Fibroblast of pulmonary artery (primary cell): Measurements from ENCODE around the gene CACNA2D3.

Experiments used
- DNase-seq: peaks from one replicate; pipeline ENCODE4 v3.0.0-alpha.2; 2010; ENCODE audit warnings: low read depth
- H3K4me3 ChIP-seq: replicated peaks from 2 replicates; pipeline ENCODE4 v1.5.1; 2011; ENCODE audit warnings: low read depth, mild to moderate bottlenecking, control low read depth, low read length, moderate library complexity
- TF ChIP-seq, protein P1 (sequence below): IDR thresholded peaks from 2 replicates; pipeline ENCODE4 v1.5.1; 2011; ENCODE audit warnings: mild to moderate bottlenecking, control low read depth, low read length, inconsistent platforms; ENCODE audit errors: missing control alignments

CACNA2D3 gene

DNA sequence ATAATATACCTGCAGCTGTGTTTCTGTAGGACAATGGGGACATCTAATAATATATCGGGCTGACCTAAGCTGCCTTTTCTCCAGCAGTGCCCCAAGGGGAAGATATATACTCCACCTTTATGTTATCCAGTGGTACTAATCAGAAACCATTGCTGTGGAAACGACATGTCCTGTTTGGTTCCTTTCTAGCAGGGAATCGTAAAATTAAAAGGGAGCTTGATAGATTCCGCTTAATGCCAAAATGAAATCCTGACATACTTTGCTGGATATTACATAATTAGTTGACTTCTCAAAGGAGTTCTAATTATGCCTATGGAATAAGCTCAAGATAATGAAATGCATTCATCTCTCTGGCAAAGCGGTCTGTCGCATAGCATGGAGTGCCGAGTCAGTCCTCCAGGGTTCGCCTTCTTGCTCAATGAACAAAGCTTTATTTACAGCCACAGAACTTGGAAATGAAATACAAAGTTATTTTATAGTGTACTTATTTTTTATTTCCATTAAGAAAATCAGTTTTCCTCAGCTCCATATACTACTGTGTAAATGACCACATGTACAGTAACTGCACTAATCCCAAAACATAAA lies 542.8 kb downstream of the CACNA2D3 start:
- no peak overlapping the region for H3K4me3 ChIP-seq
- TF ChIP-seq, protein P1, sequence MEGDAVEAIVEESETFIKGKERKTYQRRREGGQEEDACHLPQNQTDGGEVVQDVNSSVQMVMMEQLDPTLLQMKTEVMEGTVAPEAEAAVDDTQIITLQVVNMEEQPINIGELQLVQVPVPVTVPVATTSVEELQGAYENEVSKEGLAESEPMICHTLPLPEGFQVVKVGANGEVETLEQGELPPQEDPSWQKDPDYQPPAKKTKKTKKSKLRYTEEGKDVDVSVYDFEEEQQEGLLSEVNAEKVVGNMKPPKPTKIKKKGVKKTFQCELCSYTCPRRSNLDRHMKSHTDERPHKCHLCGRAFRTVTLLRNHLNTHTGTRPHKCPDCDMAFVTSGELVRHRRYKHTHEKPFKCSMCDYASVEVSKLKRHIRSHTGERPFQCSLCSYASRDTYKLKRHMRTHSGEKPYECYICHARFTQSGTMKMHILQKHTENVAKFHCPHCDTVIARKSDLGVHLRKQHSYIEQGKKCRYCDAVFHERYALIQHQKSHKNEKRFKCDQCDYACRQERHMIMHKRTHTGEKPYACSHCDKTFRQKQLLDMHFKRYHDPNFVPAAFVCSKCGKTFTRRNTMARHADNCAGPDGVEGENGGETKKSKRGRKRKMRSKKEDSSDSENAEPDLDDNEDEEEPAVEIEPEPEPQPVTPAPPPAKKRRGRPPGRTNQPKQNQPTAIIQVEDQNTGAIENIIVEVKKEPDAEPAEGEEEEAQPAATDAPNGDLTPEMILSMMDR: no peak

DNA sequence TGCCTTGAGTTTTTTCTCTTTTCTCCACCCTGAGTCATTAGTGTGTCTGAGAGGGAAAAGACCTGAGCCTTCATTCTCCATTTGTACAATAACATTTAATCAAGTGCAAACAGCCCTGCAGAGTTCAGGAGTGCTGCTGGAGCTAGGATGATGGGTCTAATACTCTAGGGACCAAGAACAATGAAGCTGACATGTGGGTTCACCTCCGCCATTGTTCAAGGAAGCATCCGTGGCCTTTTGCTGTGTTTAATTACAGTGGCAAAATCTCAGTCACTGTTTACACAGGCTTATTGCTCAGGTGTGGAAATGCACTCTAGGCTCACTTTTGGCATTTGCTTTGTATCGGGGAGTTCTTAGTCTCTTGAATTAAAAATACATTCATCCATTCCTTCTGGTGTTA lies 545.9 kb downstream of the CACNA2D3 start:
- TF ChIP-seq, protein P1: no peak
- no peak for DNase-seq
- no peak overlapping the region for H3K4me3 ChIP-seq

More for the DNA sequence above, 542.8 kb downstream of the CACNA2D3 start:
- DNase-seq: no peak

DNA sequence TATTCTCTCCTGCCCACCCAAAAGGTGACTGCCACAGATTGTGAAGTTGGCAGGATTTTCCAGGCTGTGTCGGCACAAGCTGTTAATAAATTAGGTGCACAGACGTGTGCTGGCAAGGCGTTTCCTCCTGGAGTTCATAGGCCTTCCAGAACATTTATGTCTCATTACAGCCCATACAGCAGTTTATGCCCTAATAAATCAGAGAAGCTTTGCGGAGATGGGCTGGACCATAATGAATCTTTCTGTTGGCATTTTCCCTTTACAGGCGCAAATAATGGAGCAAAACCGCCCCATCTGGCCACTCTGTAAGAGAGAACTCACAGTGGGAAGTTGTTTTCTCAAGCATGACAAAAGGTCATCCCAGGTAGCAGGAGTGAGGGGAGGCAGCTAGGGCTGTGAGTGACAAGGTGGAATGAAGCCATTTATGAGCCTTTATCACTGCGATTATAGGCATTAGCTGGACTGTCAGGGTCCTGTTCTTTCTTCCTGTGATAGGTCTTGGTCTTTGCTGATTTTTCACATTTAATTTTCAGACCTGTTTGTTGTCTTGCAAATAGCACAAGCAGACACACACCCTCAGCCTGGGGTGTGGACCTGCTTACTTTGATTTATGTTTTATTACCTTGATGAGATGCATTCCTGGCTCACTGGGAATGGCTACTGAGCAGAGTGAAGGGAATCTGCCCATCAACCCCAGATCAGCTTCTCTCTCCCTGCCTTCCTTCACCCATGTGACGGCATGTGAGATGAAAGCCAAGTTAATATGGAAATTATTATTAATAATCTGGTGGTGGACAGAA lies 548.0 kb downstream of the CACNA2D3 start:
- DNase-seq: no peak
- no peak overlapping the region for H3K4me3 ChIP-seq
- TF ChIP-seq, protein P1: no peak

DNA sequence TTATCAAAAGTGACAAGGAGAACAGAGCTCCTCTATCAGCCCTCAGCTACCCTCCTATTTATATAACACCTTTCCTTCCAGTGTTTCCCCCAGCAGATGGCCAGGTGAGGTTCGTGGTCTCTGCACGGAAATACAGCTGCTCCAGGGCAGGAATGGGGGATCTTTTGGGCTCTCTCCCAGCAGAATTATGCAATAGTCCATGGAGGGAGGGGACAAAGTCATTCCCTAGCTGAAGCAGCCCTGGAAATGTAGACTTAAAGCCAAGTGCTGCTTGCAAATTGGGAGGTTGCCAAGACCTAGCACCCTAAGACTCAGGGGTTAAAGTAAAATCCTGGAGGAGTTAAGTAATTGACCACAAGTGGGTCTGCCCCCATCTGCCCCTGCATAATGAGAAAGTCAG lies 549.2 kb downstream of the CACNA2D3 start:
- TF ChIP-seq, protein P1: no peak
- no peak for DNase-seq
- no peak overlapping the region for H3K4me3 ChIP-seq

DNA sequence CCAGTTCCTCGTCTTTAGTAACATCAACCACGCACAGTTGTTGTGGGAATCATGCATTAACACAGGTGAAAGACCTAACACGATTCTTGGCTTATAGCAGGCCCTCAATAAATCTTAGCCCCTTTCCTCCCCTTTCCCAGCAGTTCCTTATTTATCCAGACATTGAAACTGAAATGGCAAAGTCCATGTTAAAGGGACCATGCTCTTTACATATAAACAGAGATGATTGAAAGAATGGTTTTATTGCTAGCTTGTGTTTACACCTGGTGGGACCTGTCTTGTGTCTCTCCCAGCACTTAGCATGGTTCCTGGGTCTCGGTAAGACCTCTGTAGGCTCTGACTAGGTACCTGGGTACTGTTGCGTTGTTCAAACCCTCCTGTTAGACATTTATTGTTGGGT lies 553.7 kb downstream of the CACNA2D3 start:
- DNase-seq: no peak
- no peak overlapping the region for H3K4me3 ChIP-seq
- TF ChIP-seq, protein P1: no peak

DNA sequence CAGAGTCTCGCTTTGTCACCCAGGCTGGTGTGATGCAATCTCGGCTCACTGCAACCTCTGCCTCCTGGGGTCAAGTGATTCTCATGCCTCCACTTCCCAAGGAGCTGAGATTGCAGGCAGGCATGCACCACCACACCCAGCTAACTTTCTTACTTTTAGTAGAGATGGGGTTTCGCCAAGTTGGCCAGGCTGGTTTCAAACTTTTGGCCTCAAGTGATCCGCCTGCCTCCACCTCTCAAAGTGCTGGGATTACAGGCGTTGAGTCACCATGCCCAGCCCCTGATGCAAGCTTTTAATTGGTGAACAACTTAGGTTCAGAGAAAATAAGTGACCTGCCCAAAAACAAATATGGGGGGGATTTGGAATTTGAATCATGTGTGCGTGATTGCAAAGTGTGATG lies 559.4 kb downstream of the CACNA2D3 start:
- H3K4me3 ChIP-seq: no peak overlapping the region
- no peak for DNase-seq
- TF ChIP-seq, protein P1: no peak
